WTC11 (cell line): ENCODE data around the gene TAPT1. TPM values are rescaled to one million over a fixed set of nuclear protein-coding genes. Genes with fewer than 3 reads are reported as not detected.

Experiments
- ATAC-seq: fragments of 200-7000 bp; cut with Tn5 transposase; 2 replicates; pipeline ENCODE4 v1.10.0; 2021; ENCODE audit warnings: mild to moderate bottlenecking, moderate library complexity
- CTCF ChIA-PET: fragments of 300-600 bp; sonication (Branson Sonifier 250); formaldehyde crosslinking; loops from one replicate; lab custom pipeline; 2021; ENCODE audit warnings: antibody characterized with exemption; lab: Charles Lee
- POLR2A ChIA-PET: fragments of 350-600 bp; sonication (Branson Sonifier 250); formaldehyde crosslinking; loops from one replicate; lab custom pipeline; 2021; ENCODE audit warnings: antibody characterized with exemption; lab: Charles Lee
- DNase-seq: peaks from one replicate; pipeline ENCODE4 v3.0.0; 2021; ENCODE audit warnings: low spot score
- H3K27ac Mint-ChIP-seq: 2 replicates; pipeline ENCODE4 v1.8.0; 2021; ENCODE audit warnings: mixed read lengths
- H3K27me3 Mint-ChIP-seq: 2 replicates; pipeline ENCODE4 v1.8.0; 2021; ENCODE audit warnings: low read depth, mild to moderate bottlenecking, moderate library complexity, mixed read lengths
- H3K36me3 Mint-ChIP-seq: 2 replicates; pipeline ENCODE4 v1.8.0; 2021; ENCODE audit warnings: mixed read lengths
- H3K4me1 Mint-ChIP-seq: 2 replicates; pipeline ENCODE4 v1.8.0; 2022; ENCODE audit warnings: mixed read lengths
- H3K4me3 Mint-ChIP-seq: 2 replicates; pipeline ENCODE4 v1.8.0; 2021; ENCODE audit warnings: mild to moderate bottlenecking, moderate library complexity, mixed read lengths
- H3K9me3 Mint-ChIP-seq: 2 replicates; pipeline ENCODE4 v1.8.0; 2021; ENCODE audit warnings: mixed read lengths
- ATF1 ChIP-seq: sonication (generic); formaldehyde crosslinking; IDR thresholded peaks from 2 replicates; pipeline ENCODE4 v1.8.1; 2023; ENCODE audit warnings: mild to moderate bottlenecking, moderate library complexity, missing genetic modification reagents
- ATF3 ChIP-seq: sonication (generic); formaldehyde crosslinking; conservative IDR thresholded peaks from 2 replicates; pipeline ENCODE4 v1.8.1; 2022; ENCODE audit warnings: mild to moderate bottlenecking, missing genetic modification reagents
- CBFB ChIP-seq: sonication (generic); formaldehyde crosslinking; IDR thresholded peaks from 2 replicates; pipeline ENCODE4 v1.8.1; 2022; ENCODE audit warnings: mild to moderate bottlenecking, low read depth, missing genetic modification reagents
- E2F4 ChIP-seq: sonication (generic); formaldehyde crosslinking; IDR thresholded peaks from 2 replicates; pipeline ENCODE4 v1.8.1; 2022; ENCODE audit warnings: low read depth, mild to moderate bottlenecking, moderate library complexity, missing genetic modification reagents, borderline replicate concordance
- EMX1 ChIP-seq: fragments of 250-450 bp; sonication (Bioruptor Pico); IDR thresholded peaks from 2 replicates; pipeline ENCODE4 v1.8.0; 2021; ENCODE audit warnings: mild to moderate bottlenecking
- ESRRA ChIP-seq: sonication (generic); formaldehyde crosslinking; IDR thresholded peaks from 2 replicates; pipeline ENCODE4 v1.8.1; 2022; ENCODE audit warnings: mild to moderate bottlenecking, missing genetic modification reagents, borderline replicate concordance
- GABPB1 ChIP-seq: sonication (generic); formaldehyde crosslinking; IDR thresholded peaks from 2 replicates; pipeline ENCODE4 v1.8.1; 2023; ENCODE audit warnings: mild to moderate bottlenecking, missing genetic modification reagents
- IRF2 ChIP-seq: sonication (generic); formaldehyde crosslinking; IDR thresholded peaks from 2 replicates; pipeline ENCODE4 v1.8.0; 2022; ENCODE audit warnings: low read depth, missing genetic modification reagents, borderline replicate concordance
- JAZF1 ChIP-seq: fragments of 250-450 bp; sonication (Bioruptor Pico); IDR thresholded peaks from 2 replicates; pipeline ENCODE4 v1.9.0; 2021; ENCODE audit warnings: moderate library complexity, mild to moderate bottlenecking, inconsistent platforms
- RORB ChIP-seq: fragments of 250-450 bp; sonication (Bioruptor Pico); IDR thresholded peaks from 2 replicates; pipeline ENCODE4 v1.9.0; 2021; ENCODE audit warnings: mild to moderate bottlenecking
- SOX15 ChIP-seq: fragments of 250-450 bp; sonication (Bioruptor Pico); IDR thresholded peaks from 2 replicates; pipeline ENCODE4 v1.9.0; 2021; ENCODE audit warnings: mild to moderate bottlenecking
- TP53 ChIP-seq: sonication (generic); formaldehyde crosslinking; IDR thresholded peaks from 2 replicates; pipeline ENCODE4 v1.8.1; 2023; ENCODE audit warnings: mild to moderate bottlenecking, missing genetic modification reagents
- ZNF121 ChIP-seq: sonication (generic); formaldehyde crosslinking; IDR thresholded peaks from 2 replicates; pipeline ENCODE4 v1.8.0; 2023; ENCODE audit warnings: missing genetic modification reagents
- ZNF138 ChIP-seq: sonication (generic); formaldehyde crosslinking; conservative IDR thresholded peaks from 2 replicates; pipeline ENCODE4 v1.8.1; 2022; ENCODE audit warnings: mild to moderate bottlenecking, moderate library complexity, missing genetic modification reagents
- ZNF219 ChIP-seq: sonication (generic); formaldehyde crosslinking; IDR thresholded peaks from 2 replicates; pipeline ENCODE4 v1.8.0; 2023; ENCODE audit warnings: missing genetic modification reagents, mild to moderate bottlenecking, borderline replicate concordance
- ZNF281 ChIP-seq: sonication (generic); formaldehyde crosslinking; IDR thresholded peaks from 2 replicates; pipeline ENCODE4 v1.8.0; 2023; ENCODE audit warnings: mild to moderate bottlenecking, missing genetic modification reagents
- ZNF671 ChIP-seq: fragments of 250-450 bp; sonication (Bioruptor Pico); IDR thresholded peaks from 2 replicates; pipeline ENCODE4 v1.8.0; 2021; ENCODE audit warnings: mild to moderate bottlenecking
- total RNA-seq: library from RNA; stranded (reverse); gene quantifications from 3 replicates; pipeline ENCODE4 v1.2.3, GENCODE V29; 2021
- TF ChIP-seq, protein P1 (sequence below): sonication (generic); formaldehyde crosslinking; IDR thresholded peaks from 2 replicates; pipeline ENCODE4 v1.8.1; 2023; ENCODE audit warnings: mild to moderate bottlenecking, missing genetic modification reagents
- TF ChIP-seq, protein P2 (sequence below): fragments of 250-450 bp; sonication (Bioruptor Pico); IDR thresholded peaks from 2 replicates; pipeline ENCODE4 v1.9.0; 2021; ENCODE audit warnings: mild to moderate bottlenecking

Gene TAPT1
- total RNA-seq, 1 experiment from 2014 or later: 12.4 TPM

DNA sequence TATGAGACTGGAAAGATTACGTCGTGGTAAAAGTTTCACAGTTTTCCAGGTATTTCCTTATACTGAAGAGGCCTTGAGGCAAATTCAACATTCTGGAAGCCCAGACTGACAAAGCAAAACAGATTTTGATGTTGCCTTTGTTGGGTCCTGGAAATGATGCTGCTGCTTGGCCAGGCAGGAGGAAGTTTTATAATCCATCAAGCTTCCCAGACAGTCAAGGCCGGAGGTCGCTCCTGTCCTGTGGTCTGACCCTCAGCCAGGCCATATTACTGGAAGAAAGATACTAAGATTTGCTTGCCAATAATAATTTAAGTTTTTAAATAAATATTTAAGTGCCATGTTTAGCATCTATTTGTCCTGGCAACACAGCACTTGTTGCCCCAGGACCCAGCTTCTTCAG lies 63.4 kb downstream of the TAPT1 start:
- H3K36me3 Mint-ChIP-seq: peaks cover 18% of the 10 kb centered on the region
- ATAC-seq (no peak), DNase-seq (no peak)
- CTCF ChIA-PET: no interaction called here
- no peaks in the 10 kb centered on the region for H3K27me3 Mint-ChIP-seq
- POLR2A ChIA-PET: no interaction called here
- no peaks in the 10 kb centered on the region for H3K9me3 Mint-ChIP-seq
- H3K27ac Mint-ChIP-seq: no peak overlapping the region
- H3K4me3 Mint-ChIP-seq: no peak overlapping the region
- peaks cover 8% of the 10 kb centered on the region for H3K4me1 Mint-ChIP-seq
- TF ChIP-seq E2F4 (CRISPR knock-in tag): no peak
- TF ChIP-seq ZNF281 (CRISPR knock-in tag): no peak
- TF ChIP-seq ZNF138 (CRISPR knock-in tag): no peak

DNA sequence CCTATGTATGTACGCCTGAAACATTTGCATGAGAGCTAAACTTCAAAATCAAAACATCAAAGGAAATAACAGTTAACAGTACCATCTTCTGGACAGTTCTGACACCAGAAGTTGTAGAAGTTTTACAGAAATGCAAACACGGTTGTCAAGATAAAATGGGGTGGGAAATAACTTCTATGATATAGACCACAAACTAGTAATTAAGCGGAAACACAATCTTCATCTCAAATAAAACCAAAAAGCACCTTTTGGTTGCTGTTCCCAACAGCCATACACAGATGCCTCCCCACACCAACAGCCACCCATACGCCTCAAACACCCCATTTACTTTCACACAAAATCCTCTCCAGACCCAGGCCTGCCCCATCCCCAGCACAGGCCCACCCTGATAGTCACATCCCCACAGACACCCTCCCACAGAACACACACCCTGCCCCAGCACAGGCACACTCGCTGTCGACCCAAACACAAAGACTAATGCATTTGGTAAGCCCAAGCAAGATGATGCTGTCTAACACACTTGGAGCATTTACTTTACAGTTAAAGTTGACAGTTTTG lies 64.3 kb downstream of the TAPT1 start:
- CTCF ChIA-PET: no interaction called here
- Mint-ChIP-seq H3K9me3 (no peaks in the 10 kb centered on the region), H3K27ac (no peak overlapping the region), H3K36me3 (peaks cover 18% of the 10 kb centered on the region), H3K4me3 (no peak overlapping the region), H3K4me1 (peaks cover 10% of the 10 kb centered on the region), H3K27me3 (no peaks in the 10 kb centered on the region)
- no peak for ATAC-seq
- POLR2A ChIA-PET: no interaction called here
- DNase-seq: no peak
- TF ChIP-seq EMX1 (CRISPR knock-in tag): no peak
- no peak for TF ChIP-seq RORB
- TF ChIP-seq ZNF671 (CRISPR knock-in tag): no peak
- no peak for TF ChIP-seq SOX15 (CRISPR knock-in tag)
- TF ChIP-seq ZNF219: no peak
- no peak for TF ChIP-seq JAZF1 (CRISPR knock-in tag)
- no peak for TF ChIP-seq TP53 (CRISPR knock-in tag)
- TF ChIP-seq, protein P1, sequence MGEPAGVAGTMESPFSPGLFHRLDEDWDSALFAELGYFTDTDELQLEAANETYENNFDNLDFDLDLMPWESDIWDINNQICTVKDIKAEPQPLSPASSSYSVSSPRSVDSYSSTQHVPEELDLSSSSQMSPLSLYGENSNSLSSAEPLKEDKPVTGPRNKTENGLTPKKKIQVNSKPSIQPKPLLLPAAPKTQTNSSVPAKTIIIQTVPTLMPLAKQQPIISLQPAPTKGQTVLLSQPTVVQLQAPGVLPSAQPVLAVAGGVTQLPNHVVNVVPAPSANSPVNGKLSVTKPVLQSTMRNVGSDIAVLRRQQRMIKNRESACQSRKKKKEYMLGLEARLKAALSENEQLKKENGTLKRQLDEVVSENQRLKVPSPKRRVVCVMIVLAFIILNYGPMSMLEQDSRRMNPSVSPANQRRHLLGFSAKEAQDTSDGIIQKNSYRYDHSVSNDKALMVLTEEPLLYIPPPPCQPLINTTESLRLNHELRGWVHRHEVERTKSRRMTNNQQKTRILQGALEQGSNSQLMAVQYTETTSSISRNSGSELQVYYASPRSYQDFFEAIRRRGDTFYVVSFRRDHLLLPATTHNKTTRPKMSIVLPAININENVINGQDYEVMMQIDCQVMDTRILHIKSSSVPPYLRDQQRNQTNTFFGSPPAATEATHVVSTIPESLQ (CRISPR knock-in tag): no peak
- TF ChIP-seq, protein P2, sequence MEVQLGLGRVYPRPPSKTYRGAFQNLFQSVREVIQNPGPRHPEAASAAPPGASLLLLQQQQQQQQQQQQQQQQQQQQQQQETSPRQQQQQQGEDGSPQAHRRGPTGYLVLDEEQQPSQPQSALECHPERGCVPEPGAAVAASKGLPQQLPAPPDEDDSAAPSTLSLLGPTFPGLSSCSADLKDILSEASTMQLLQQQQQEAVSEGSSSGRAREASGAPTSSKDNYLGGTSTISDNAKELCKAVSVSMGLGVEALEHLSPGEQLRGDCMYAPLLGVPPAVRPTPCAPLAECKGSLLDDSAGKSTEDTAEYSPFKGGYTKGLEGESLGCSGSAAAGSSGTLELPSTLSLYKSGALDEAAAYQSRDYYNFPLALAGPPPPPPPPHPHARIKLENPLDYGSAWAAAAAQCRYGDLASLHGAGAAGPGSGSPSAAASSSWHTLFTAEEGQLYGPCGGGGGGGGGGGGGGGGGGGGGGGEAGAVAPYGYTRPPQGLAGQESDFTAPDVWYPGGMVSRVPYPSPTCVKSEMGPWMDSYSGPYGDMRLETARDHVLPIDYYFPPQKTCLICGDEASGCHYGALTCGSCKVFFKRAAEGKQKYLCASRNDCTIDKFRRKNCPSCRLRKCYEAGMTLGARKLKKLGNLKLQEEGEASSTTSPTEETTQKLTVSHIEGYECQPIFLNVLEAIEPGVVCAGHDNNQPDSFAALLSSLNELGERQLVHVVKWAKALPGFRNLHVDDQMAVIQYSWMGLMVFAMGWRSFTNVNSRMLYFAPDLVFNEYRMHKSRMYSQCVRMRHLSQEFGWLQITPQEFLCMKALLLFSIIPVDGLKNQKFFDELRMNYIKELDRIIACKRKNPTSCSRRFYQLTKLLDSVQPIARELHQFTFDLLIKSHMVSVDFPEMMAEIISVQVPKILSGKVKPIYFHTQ (CRISPR knock-in tag): no peak
- TF ChIP-seq CBFB (CRISPR knock-in tag): no peak
- TF ChIP-seq ATF1: no peak

- POLR2A ChIA-PET: no interaction called here
- no peaks in the 10 kb centered on the region for H3K27me3 Mint-ChIP-seq
- CTCF ChIA-PET: no interaction called here
- peaks cover 7% of the 10 kb centered on the region for H3K36me3 Mint-ChIP-seq
- no peak for ATAC-seq
- H3K9me3 Mint-ChIP-seq: no peaks in the 10 kb centered on the region
- no peak for DNase-seq
- TF ChIP-seq ESRRA (CRISPR knock-in tag): no peak
- no peak for TF ChIP-seq IRF2
- TF ChIP-seq ZNF121 (CRISPR knock-in tag): no peak
- no peak for TF ChIP-seq GABPB1 (CRISPR knock-in tag)
- TF ChIP-seq ATF3: no peak
- TF ChIP-seq, all 79 proteins: peak for 0
- peaks cover 15% of the 10 kb centered on the region for H3K4me1 Mint-ChIP-seq
- no peak overlapping the region for H3K27ac Mint-ChIP-seq
- H3K4me3 Mint-ChIP-seq: no peak overlapping the region
Measured at GRCh38 chr4:16160457-16160856, 65.8 kb downstream of the TAPT1 start.
